K562 (cell line): Measurements from ENCODE around the gene FXYD3. TPM values are rescaled to one million over a fixed set of nuclear protein-coding genes. Genes with fewer than 3 reads are reported as not detected.
A peak's percentile ranks its signal among the peaks of the same experiment; 100 is the strongest.

Source experiments
- BCOR ChIP-seq: fragments of 450-650 bp; IDR thresholded peaks from 2 replicates; pipeline ENCODE4 v1.6.1; 2016
- EP400 ChIP-seq: fragments of 450-650 bp; IDR thresholded peaks from 2 replicates; pipeline ENCODE4 v1.6.1; 2017; ENCODE audit warnings: antibody characterized with exemption, mild to moderate bottlenecking, moderate library complexity
- ESRRA ChIP-seq: fragments of 450-650 bp; IDR thresholded peaks from 2 replicates; pipeline ENCODE4 v1.6.1; 2014; ENCODE audit warnings: low read depth, mild to moderate bottlenecking, moderate library complexity, borderline replicate concordance
- HBP1 ChIP-seq: fragments of 450-650 bp; formaldehyde crosslinking; IDR thresholded peaks from 2 replicates; pipeline ENCODE4 v1.4.0; 2022; ENCODE audit warnings: missing genetic modification characterization
- MYC ChIP-seq, 2 experiments: fragments of 250-450 bp in 1 of 2; sonication (Bioruptor Pico) in 1 of 2; IDR thresholded peaks; 2 replicates each; pipeline versions ENCODE4 v1.5.1 to v1.6.1; 2012 to 2021; ENCODE audit warnings: low read depth in 2 of 2, borderline replicate concordance in 1 of 2, improper control_type of control experiment in 1 of 2, low read length in 1 of 2, mild to moderate bottlenecking in 1 of 2, moderate library complexity in 1 of 2
- NCOA2 ChIP-seq, 2 experiments: fragments of 450-650 bp; IDR thresholded peaks; 2 replicates each; pipeline ENCODE4 v1.6.1; 2018; ENCODE audit warnings: mild to moderate bottlenecking in 2 of 2, moderate library complexity in 1 of 2; ENCODE audit not compliant: partially characterized antibody in 2 of 2
- PHF20 ChIP-seq: fragments of 450-650 bp; IDR thresholded peaks from 2 replicates; pipeline ENCODE4 v1.6.1; 2018; ENCODE audit not compliant: partially characterized antibody
- RUNX1 ChIP-seq: sonication (generic); IDR thresholded peaks from 2 replicates; pipeline ENCODE4 v1.6.1; 2016; ENCODE audit warnings: antibody characterized with exemption, low read depth
- TCF15 ChIP-seq: fragments of 250-450 bp; sonication (Bioruptor Pico); IDR thresholded peaks from 2 replicates; pipeline ENCODE4 v1.8.0; 2022; ENCODE audit warnings: moderate library complexity, mild to moderate bottlenecking, inconsistent platforms
- TEAD2 ChIP-seq: fragments of 450-650 bp; IDR thresholded peaks from 2 replicates; pipeline ENCODE4 v1.6.1; 2016; ENCODE audit warnings: missing genetic modification characterization, control low read depth, missing compliant biosample characterization
- ZBTB2 ChIP-seq: fragments of 450-650 bp; IDR thresholded peaks from 2 replicates; pipeline ENCODE4 v1.6.1; 2016; ENCODE audit warnings: antibody characterized with exemption
- ZFP1 ChIP-seq: fragments of 450-650 bp; formaldehyde crosslinking; IDR thresholded peaks from 2 replicates; pipeline ENCODE4 v1.4.0; 2020; ENCODE audit warnings: mild to moderate bottlenecking, mixed read lengths
- ZNF146 ChIP-seq: IDR thresholded peaks from one replicate; pipeline ENCODE4 v1.6.1; 2018; ENCODE audit warnings: missing compliant biosample characterization; ENCODE audit not compliant: unreplicated experiment
- ZNF274 ChIP-seq: IDR thresholded peaks from 2 replicates; pipeline ENCODE4 v1.6.1; 2011; ENCODE audit warnings: low read depth, mild to moderate bottlenecking, low read length, moderate library complexity, borderline replicate concordance
- ZNF445 ChIP-seq: fragments of 250-450 bp; sonication (Bioruptor Pico); IDR thresholded peaks from 2 replicates; pipeline ENCODE4 v1.4.0; 2020; ENCODE audit warnings: low read depth, mild to moderate bottlenecking, moderate library complexity
- ZNF696 ChIP-seq: fragments of 250-450 bp; sonication (Bioruptor Pico); conservative IDR thresholded peaks from 2 replicates; pipeline ENCODE4 v1.4.0; 2020; ENCODE audit warnings: mild to moderate bottlenecking, moderate library complexity
- ZNF75A ChIP-seq: fragments of 450-650 bp; formaldehyde crosslinking; IDR thresholded peaks from 2 replicates; pipeline ENCODE4 v1.4.0; 2020; ENCODE audit warnings: mild to moderate bottlenecking
- ZNF778 ChIP-seq: fragments of 450-650 bp; formaldehyde crosslinking; IDR thresholded peaks from 2 replicates; pipeline ENCODE4 v1.4.0; 2020; ENCODE audit warnings: mild to moderate bottlenecking, moderate library complexity
- polyA plus RNA-seq, 8 experiments: library from polyadenylated mRNA; depleted of rRNA in 4 of 8; stranded (reverse) in 5 of 8; unstranded in 3 of 8; fragments of >200 nt; fragmentation: Nextera tagmentation in 2 of 8; fragmentation: Illumina TruSeq in 1 of 8; extraction: Ambion mirVana in 2 of 8; extraction: Trizol in 1 of 8; gene quantifications; 2 replicates each; pipeline versions ENCODE4 v1.2.1 to v1.2.3, GENCODE V29; 2011 to 2014; ENCODE audit warnings: inconsistent platforms in 1 of 8, missing spikeins in 1 of 8
- total RNA-seq, 7 experiments: library from RNA; depleted of rRNA in 6 of 7; stranded (reverse); fragments of >200 nt in 6 of 7; fragmentation: Illumina TruSeq in 2 of 7; extraction: Trizol in 2 of 7; gene quantifications; 2 replicates each; pipeline versions ENCODE4 v1.2.1 to v1.2.3, GENCODE V29; 2011 to 2021; ENCODE audit warnings: low replicate concordance in 1 of 7
- TF ChIP-seq, protein P1 (sequence below), 2 experiments: IDR thresholded peaks; 2 replicates each; pipeline ENCODE4 v1.6.1; 2012; ENCODE audit warnings: improper control_type of control experiment in 2 of 2, low read depth in 2 of 2, low read length in 2 of 2, borderline replicate concordance in 1 of 2
- TF ChIP-seq, protein P2 (sequence below): fragments of 450-650 bp; formaldehyde crosslinking; IDR thresholded peaks from 2 replicates; pipeline ENCODE4 v1.4.0; 2020; ENCODE audit warnings: mild to moderate bottlenecking, moderate library complexity

The FXYD3 gene
- total and polyA plus RNA-seq, 9 of the 15 experiments (the other 6 are each of a cell fraction or from before 2014, with no cell fraction given): 0.24 TPM; not detected in 8

DNA sequence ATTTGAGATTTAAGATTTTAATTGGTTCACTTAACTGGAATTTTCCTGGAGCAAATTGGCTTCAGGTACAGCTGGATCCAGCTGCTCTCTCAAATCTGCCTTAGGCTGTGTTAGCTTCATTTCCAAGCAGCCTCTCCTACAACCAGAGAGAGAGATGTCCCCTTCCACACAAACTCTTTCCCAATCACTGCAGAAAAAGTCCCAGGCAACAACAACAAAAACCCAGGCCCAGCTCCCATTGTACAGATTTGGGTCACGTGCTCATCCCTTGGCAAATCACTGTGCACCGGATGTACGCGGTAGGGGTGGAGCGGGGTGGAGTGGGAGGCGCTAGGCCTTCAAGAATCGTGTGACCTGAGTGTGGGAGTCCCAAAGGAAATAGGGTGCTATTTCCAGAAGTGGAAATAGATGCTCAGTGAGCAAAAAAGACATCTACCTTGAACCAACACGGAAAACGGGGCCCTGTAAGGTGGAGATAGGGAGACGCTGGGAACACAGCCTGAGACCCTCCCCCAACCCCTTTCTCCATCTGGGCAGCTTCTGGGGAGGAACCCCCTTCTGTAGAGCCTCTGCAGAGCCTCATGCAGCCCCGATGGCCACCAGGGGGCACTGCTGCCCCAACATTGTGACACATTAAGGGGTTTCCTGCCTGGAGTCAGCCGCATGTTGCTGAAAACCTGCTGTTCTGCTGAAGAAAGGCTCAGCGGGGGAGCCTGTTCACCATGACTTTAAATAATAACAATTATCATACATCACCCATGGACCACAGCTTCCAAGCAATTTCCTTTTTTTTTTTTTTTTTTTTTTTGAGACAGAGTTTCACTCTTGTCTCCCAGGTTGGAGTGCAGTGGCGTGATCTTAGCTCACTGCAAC, 48.7 kb upstream of the FXYD3 start (continued):
- TF ChIP-seq MYC (IDR thresholded peaks at IDR 0.05; ENCODE audit: low read depth, low read length) (peak; percentile 72; the same call in 1 of the 2 replicates), MYC (CRISPR knock-in tag; IDR thresholded peaks at IDR 0.05; ENCODE audit: borderline replicate concordance, low read depth) (no peak), RUNX1 (no peak), PHF20 (no peak), TCF15 (no peak), ESRRA (no peak), ZNF696 (CRISPR knock-in tag) (no peak), HBP1 (CRISPR knock-in tag) (no peak), EP400 (peak; percentile 46; the same call in 1 of the 2 replicates), ZNF778 (CRISPR knock-in tag) (no peak), ZNF146 (CRISPR knock-in tag) (no peak), ZNF75A (no peak), NCOA2 (IDR thresholded peaks at IDR 0.05; ENCODE audit: partially characterized antibody in 2 of 2) (no peak), TEAD2 (tag) (no peak), ZBTB2 (no peak), ZNF445 (CRISPR knock-in tag) (no peak), ZFP1 (CRISPR knock-in tag) (no peak), BCOR (peak; percentile 90), ZNF274 (no peak)
- TF ChIP-seq, protein P1, sequence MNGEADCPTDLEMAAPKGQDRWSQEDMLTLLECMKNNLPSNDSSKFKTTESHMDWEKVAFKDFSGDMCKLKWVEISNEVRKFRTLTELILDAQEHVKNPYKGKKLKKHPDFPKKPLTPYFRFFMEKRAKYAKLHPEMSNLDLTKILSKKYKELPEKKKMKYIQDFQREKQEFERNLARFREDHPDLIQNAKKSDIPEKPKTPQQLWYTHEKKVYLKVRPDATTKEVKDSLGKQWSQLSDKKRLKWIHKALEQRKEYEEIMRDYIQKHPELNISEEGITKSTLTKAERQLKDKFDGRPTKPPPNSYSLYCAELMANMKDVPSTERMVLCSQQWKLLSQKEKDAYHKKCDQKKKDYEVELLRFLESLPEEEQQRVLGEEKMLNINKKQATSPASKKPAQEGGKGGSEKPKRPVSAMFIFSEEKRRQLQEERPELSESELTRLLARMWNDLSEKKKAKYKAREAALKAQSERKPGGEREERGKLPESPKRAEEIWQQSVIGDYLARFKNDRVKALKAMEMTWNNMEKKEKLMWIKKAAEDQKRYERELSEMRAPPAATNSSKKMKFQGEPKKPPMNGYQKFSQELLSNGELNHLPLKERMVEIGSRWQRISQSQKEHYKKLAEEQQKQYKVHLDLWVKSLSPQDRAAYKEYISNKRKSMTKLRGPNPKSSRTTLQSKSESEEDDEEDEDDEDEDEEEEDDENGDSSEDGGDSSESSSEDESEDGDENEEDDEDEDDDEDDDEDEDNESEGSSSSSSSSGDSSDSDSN (IDR thresholded peaks at IDR 0.05; ENCODE audit: borderline replicate concordance in 1 of 2, low read depth in 2 of 2, low read length in 2 of 2): no peak
- TF ChIP-seq, protein P2, sequence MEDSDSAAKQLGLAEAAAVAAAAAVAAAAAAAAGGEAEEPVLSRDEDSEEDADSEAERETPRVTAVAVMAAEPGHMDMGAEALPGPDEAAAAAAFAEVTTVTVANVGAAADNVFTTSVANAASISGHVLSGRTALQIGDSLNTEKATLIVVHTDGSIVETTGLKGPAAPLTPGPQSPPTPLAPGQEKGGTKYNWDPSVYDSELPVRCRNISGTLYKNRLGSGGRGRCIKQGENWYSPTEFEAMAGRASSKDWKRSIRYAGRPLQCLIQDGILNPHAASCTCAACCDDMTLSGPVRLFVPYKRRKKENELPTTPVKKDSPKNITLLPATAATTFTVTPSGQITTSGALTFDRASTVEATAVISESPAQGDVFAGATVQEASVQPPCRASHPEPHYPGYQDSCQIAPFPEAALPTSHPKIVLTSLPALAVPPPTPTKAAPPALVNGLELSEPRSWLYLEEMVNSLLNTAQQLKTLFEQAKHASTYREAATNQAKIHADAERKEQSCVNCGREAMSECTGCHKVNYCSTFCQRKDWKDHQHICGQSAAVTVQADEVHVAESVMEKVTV (CRISPR knock-in tag): peak; percentile 67
